Gastroesophageal sphincter (tissue), 4 donors: Measurements from ENCODE around the gene ABCG4. TPM values are rescaled to one million over a fixed set of nuclear protein-coding genes. Genes with fewer than 3 reads are reported as not detected.
"Not testable (repeated sequence)": the region's sequence is repeated elsewhere in the genome, so short reads cannot be mapped to it uniquely, and the experiment has no call there.

ENCODE experiments used
- ATAC-seq: fragments of 150-250 bp; one replicate; pipeline ENCODE4 v1.9.1; 2016; ENCODE audit warnings: mild to moderate bottlenecking, moderate library complexity
- H3K27ac ChIP-seq, 4 donors: fragments of 200-600 bp; sonication (generic) in 3 of 4; 1 replicate in 3 of 4; 2 replicates in 1 of 4; pipeline ENCODE4 v1.5.1; 2016 to 2019
- H3K27me3 ChIP-seq: fragments of 200-600 bp; sonication (generic); one replicate; pipeline ENCODE4 v1.5.1; 2019
- H3K36me3 ChIP-seq, 2 donors: fragments of 200-600 bp; sonication (generic); one replicate each; pipeline ENCODE4 v1.5.1; 2019; ENCODE audit warnings: control low read depth in 1 of 2
- H3K4me1 ChIP-seq, 3 donors: fragments of 200-600 bp; sonication (generic); 1 replicate in 2 of 3; 2 replicates in 1 of 3; pipeline ENCODE4 v1.5.1; 2016 to 2019; ENCODE audit warnings: control low read depth in 2 of 3
- H3K4me3 ChIP-seq, 2 donors: fragments of 200-600 bp; sonication (generic); one replicate each; pipeline ENCODE4 v1.5.1; 2019; ENCODE audit warnings: mild to moderate bottlenecking in 1 of 2, moderate library complexity in 1 of 2
- H3K9me3 ChIP-seq, 3 donors: fragments of 200-600 bp; sonication (generic); one replicate each; pipeline ENCODE4 v1.5.1; 2017 to 2019; ENCODE audit warnings: control low read depth in 2 of 3
- EP300 ChIP-seq: sonication (generic); formaldehyde crosslinking; IDR thresholded peaks from one replicate; pipeline ENCODE4 v1.6.1; 2017; ENCODE audit warnings: antibody characterized with exemption, mild to moderate bottlenecking
- POLR2A ChIP-seq, 2 donors: fragments of 450-650 bp; IDR thresholded peaks; one replicate each; pipeline ENCODE4 v1.6.1; 2017; ENCODE audit warnings: antibody characterized with exemption in 2 of 2, mild to moderate bottlenecking in 2 of 2, moderate library complexity in 1 of 2
- POLR2AphosphoS5 ChIP-seq: sonication (generic); formaldehyde crosslinking; IDR thresholded peaks from one replicate; pipeline ENCODE4 v1.6.1; 2017; ENCODE audit warnings: antibody characterized with exemption
- WGBS, 2 donors: methylation state at CpG; one replicate each; pipeline ENCODE4 v1.1.5; 2018; ENCODE audit warnings: low coverage in 1 of 2; 5-methylcytosine and 5-hydroxymethylcytosine counted together
- total RNA-seq, 4 donors: library from RNA; depleted of rRNA; stranded (reverse); fragments of >200 nt; gene quantifications; one replicate each; pipeline ENCODE4 v1.1.0, GENCODE V29; 2016
- TF ChIP-seq, protein P1 (sequence below), 4 experiments: fragments of 200-600 bp in 2 of 4; fragments of 450-650 bp in 2 of 4; sonication (generic) in 1 of 4; IDR thresholded peaks; one replicate each; pipeline ENCODE4 v1.5.1; 2017 to 2019; ENCODE audit warnings: antibody characterized with exemption in 4 of 4, mild to moderate bottlenecking in 2 of 4, moderate library complexity in 2 of 4

Gene ABCG4
- total RNA-seq, 4 donors from 2014 or later = 0.20 to 1.1 (median 0.40) TPM; not detected in 1

DNA sequence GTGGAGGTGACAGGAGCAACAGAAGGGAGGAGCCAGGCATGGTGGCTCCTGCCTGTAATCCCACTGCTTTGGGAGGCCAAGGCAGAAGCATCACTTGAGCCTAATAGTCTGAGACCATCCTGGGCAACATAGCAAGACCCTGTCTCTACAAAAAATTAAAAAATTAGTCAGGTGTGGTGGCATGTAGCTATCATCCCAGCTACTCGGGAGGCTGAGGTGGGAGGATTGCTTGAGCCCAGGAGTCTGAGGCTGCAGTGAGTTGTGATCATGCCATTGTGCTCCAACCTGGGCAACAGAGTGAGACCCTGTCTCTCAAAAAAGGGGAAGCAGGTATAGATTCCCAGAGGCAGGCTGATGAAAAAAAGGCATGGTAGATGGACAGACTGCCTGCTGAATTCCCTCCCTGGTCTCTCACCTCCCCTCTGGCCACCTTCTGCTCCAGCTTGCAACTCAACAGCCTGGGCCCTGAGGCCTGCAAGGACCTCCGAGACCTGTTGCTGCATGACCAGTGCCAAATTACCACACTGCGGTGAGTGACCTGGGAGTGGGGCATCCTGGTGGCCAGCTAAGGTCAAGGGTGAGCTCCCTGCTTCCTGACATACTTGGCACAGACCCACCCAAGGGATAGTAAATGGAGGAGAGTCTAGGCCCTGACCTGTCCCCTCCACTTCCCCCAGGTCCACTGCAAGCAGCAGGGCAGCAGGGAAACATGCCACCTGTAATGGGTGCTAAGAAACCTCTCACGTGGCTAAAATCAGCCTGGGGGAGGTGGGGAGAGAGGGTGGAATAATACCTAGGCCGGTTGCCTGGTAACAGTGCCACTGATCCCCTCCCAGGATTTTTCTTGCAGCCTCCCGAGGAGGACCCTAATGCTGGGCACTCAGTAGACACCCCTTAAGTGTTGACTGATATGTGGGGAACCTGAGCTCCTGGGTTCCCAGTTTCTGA lies 32.2 kb downstream of the ABCG4 start:
- TF ChIP-seq EP300 = no peak
- peaks cover 2% of the 10 kb centered on the region for H3K27me3 ChIP-seq
- H3K4me3 ChIP-seq = no peak overlapping the region
- H3K9me3 ChIP-seq = no peaks in the 10 kb centered on the region
- no peaks in the 10 kb centered on the region for H3K4me1 ChIP-seq
- H3K36me3 ChIP-seq = peaks cover 0 to 69% of the 10 kb centered on the region in 2 donors
- 63 to 89% methylated on average over 1 to 2 of the region's 6 CpGs for WGBS, 2 donors
- no peak overlapping the region for H3K27ac ChIP-seq
- ATAC-seq = no peak

DNA sequence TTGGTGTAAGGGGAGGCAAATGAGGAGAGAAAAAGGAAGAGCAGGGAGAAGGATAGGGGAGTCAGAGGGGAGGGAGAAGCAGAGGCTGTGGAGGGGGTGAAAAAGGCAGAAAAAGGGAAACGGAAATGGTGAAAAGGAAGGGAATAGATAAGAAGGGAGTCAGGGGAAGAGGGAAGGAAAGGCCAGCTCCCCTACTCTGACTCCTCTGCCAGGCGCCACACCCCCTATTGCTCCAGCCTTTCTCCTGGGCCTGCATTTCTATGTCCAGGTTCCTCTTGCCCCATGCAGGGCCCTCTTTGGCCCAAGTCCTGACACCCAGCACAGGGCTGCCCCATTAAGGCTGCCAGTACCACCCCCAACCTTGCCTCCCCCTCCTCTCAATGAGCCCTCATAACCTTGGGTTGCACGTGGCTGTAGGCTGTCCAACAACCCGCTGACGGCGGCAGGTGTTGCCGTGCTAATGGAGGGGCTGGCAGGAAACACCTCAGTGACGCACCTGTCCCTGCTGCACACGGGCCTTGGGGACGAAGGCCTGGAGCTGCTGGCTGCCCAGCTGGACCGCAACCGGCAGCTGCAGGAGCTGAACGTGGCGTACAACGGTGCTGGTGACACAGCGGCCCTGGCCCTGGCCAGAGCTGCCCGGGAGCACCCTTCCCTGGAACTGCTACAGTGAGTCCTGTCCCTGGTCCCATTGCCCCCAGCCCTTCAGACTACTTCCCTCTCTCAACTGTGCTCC lies 33.0 kb downstream of the ABCG4 start:
- 78 to 100% methylated on average over 2 of the region's 17 CpGs for WGBS, 2 donors
- Histone ChIP-seq H3K4me3 (no peak overlapping the region), H3K9me3 (no peaks in the 10 kb centered on the region), H3K27ac (no peak overlapping the region), H3K27me3 (peaks cover 10% of the 10 kb centered on the region), H3K4me1 (no peaks in the 10 kb centered on the region), H3K36me3 (peaks cover 0 to 62% of the 10 kb centered on the region in 2 donors)
- no peak for ATAC-seq
- TF ChIP-seq POLR2AphosphoS5 (no peak), POLR2A (IDR thresholded peaks at IDR 0.05) (no peak), EP300 (no peak)
- TF ChIP-seq, protein P1, sequence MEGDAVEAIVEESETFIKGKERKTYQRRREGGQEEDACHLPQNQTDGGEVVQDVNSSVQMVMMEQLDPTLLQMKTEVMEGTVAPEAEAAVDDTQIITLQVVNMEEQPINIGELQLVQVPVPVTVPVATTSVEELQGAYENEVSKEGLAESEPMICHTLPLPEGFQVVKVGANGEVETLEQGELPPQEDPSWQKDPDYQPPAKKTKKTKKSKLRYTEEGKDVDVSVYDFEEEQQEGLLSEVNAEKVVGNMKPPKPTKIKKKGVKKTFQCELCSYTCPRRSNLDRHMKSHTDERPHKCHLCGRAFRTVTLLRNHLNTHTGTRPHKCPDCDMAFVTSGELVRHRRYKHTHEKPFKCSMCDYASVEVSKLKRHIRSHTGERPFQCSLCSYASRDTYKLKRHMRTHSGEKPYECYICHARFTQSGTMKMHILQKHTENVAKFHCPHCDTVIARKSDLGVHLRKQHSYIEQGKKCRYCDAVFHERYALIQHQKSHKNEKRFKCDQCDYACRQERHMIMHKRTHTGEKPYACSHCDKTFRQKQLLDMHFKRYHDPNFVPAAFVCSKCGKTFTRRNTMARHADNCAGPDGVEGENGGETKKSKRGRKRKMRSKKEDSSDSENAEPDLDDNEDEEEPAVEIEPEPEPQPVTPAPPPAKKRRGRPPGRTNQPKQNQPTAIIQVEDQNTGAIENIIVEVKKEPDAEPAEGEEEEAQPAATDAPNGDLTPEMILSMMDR (IDR thresholded peaks at IDR 0.05) = no peak

DNA sequence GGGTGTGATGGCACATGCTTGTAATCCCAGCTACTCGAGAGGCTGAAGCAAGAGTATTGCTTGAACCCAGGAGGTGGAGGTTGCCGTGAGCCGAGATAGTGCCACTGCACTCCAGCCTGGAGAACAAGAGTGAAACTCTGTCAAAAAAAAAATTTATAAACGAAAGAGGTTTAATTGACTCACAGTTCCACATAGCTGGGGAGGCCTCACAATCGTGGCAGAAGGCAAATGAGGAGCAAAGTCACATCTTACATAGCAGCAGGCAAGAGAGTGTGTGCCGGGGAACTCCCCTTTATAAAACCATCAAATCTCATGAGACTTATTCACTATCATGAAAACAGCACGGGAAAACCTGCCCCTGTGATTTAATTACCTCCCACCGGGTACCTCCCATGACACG lies 35.5 kb downstream of the ABCG4 start:
- ATAC-seq, H3K4me3 ChIP-seq, H3K27ac ChIP-seq, H3K4me1 ChIP-seq, H3K9me3 ChIP-seq: not testable (repeated sequence)
- Histone ChIP-seq H3K36me3 (peaks cover 0 to 47% of the 10 kb centered on the region in 2 donors), H3K27me3 (peaks cover 19% of the 10 kb centered on the region)
- 70 to 76% methylated on average over 7 to 9 of the region's 9 CpGs for WGBS, 2 donors

DNA sequence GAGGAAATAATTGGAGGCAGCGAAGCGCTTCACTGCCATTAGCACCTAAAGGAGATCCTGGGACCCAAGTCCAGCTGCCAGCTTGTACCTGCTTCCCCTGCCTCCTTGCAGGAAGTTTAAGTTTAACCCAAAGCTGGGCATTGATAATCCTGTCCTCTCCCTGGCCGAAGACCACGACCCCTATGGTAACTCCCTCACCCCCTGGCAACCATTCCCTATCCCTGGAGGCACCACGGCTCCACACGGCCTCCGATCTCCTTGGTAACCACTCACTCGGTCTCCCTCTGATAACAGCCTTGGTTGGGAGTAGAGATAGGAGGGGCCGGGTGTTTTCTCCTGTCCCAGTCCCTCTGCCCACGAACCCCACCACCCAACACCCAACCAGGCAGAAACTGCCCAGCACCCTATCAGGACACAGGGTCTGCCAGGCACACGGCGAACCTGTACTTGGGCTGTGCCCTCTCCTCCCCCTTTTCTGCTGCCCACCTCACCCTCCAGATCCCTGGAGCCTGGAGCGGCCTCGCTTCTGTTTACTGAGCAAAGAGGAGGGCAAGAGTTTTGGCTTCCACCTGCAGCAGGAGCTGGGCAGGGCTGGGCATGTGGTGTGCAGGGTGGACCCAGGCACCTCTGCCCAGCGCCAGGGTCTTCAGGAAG lies 37.3 kb downstream of the ABCG4 start:
- H3K4me1 ChIP-seq = no peaks in the 10 kb centered on the region
- H3K36me3 ChIP-seq = peaks cover 0 to 30% of the 10 kb centered on the region in 2 donors
- ATAC-seq = no peak
- H3K9me3 ChIP-seq = no peaks in the 10 kb centered on the region
- no peak overlapping the region for H3K27ac ChIP-seq
- no peak overlapping the region for H3K4me3 ChIP-seq
- H3K27me3 ChIP-seq = peaks cover 19% of the 10 kb centered on the region
- TF ChIP-seq POLR2AphosphoS5 = no peak
- no peak for TF ChIP-seq POLR2A (IDR thresholded peaks at IDR 0.05)
- TF ChIP-seq, protein P1 (IDR thresholded peaks at IDR 0.05) = no peak
- TF ChIP-seq EP300 = no peak
- 20 to 47% methylated on average over 8 of the region's 15 CpGs for WGBS, 2 donors

DNA sequence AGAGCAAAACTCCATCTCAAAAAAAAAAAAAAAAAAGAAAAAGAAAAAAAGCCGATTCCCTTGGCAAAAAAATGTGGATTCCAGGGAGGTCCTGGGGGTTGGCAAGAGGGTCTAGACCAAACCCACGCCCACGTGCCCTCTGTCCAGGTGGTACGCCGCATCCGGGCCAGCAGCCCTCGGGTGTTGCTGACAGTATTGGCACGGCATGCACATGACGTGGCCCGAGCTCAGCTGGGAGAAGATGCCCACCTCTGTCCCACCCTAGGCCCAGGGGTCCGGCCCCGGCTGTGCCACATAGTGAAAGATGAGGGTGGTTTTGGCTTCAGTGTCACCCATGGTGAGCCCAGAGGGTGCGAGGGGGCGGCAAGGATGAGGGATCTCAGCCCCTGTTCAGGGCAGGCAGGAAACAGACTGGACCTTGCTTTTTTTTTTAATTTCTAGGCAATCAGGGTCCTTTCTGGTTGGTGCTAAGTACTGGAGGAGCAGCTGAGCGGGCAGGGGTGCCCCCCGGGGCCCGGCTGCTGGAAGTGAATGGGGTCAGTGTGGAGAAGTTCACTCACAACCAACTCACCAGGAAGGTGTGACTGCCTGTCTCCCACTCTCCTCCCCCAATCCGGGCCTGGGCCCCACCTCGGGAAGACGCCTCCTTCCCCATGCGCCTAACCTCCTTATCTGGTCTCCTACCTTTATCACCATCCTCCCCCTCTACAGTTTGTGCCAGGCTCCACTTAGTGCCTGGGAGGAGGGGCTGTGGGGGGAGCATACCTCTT lies 38.5 kb downstream of the ABCG4 start:
- 62 to 86% methylated on average over 8 to 9 of the region's 21 CpGs for WGBS, 2 donors
- TF ChIP-seq POLR2AphosphoS5 (no peak), POLR2A (IDR thresholded peaks at IDR 0.05) (no peak), EP300 (no peak)
- TF ChIP-seq, protein P1 (IDR thresholded peaks at IDR 0.05) = no peak
- H3K27me3 ChIP-seq = peaks cover 19% of the 10 kb centered on the region

More for the DNA sequence above, 38.5 kb downstream of the ABCG4 start:
- ATAC-seq = no peak
- Histone ChIP-seq H3K27ac (no peak overlapping the region), H3K4me3 (no peak overlapping the region), H3K36me3 (peaks cover 0 to 18% of the 10 kb centered on the region in 2 donors), H3K9me3 (no peaks in the 10 kb centered on the region), H3K4me1 (no peaks in the 10 kb centered on the region)
